ENCODE measurements around the gene CRYBG1.
A peak's percentile ranks its signal among the peaks of the same experiment; 100 is the strongest.

The CRYBG1 gene

GRCh38 chr6:106442395-106442794 is 81.9 kb downstream of the CRYBG1 start:
- H3K79me2 ChIP-seq (ENCODE audit: insufficient read depth, low read length): no peaks in the 10 kb centered on the region
- H3K36me3 ChIP-seq (ENCODE audit: insufficient read depth, low read length): no peaks in the 10 kb centered on the region
- H3K9me3 ChIP-seq (ENCODE audit: insufficient read depth, low read depth, low read length): no peaks in the 10 kb centered on the region
- H3K4me2 ChIP-seq (ENCODE audit: low read depth, low read length, poor library complexity, severe bottlenecking): peak overlapping the region; percentile 14
- no peak for TF ChIP-seq CTCF (conservative IDR thresholded peaks at IDR 0.05; ENCODE audit: low read length)
- TF ChIP-seq EZH2phosphoT487 (IDR thresholded peaks at IDR 0.05; ENCODE audit: borderline replicate concordance): no peak
- H3K27me3 ChIP-seq (ENCODE audit: insufficient read depth, low read length, poor library complexity, severe bottlenecking): no peaks in the 10 kb centered on the region
- no peaks in the 10 kb centered on the region for H3K9me2 ChIP-seq (replicated peaks; ENCODE audit: low read depth, low read length)
- H3K9ac ChIP-seq (ENCODE audit: low read depth, low read length, poor library complexity, severe bottlenecking): no peak overlapping the region
- H3K4me1 ChIP-seq (ENCODE audit: insufficient read depth, low read length, poor library complexity, severe bottlenecking): peaks cover 9% of the 10 kb centered on the region
- H3K4me3 ChIP-seq (ENCODE audit: low read length, poor library complexity, severe bottlenecking): no peak overlapping the region
- peak overlapping the region; percentile 65 for H2AFZ ChIP-seq (ENCODE audit: low read length)
- no peaks in the 10 kb centered on the region for H4K20me1 ChIP-seq (ENCODE audit: insufficient read depth, low read length, poor library complexity, severe bottlenecking)
- no peaks in the 10 kb centered on the region for H3F3A ChIP-seq (ENCODE audit: low read depth)

GRCh38 chr6:106444777-106445507 is 84.4 kb downstream of the CRYBG1 start:
- H3K4me2 ChIP-seq (ENCODE audit: low read depth, low read length, poor library complexity, severe bottlenecking): no peak overlapping the region
- no peaks in the 10 kb centered on the region for H3K9me2 ChIP-seq (replicated peaks; ENCODE audit: low read depth, low read length)
- peaks cover 13% of the 10 kb centered on the region for H3K4me1 ChIP-seq (ENCODE audit: insufficient read depth, low read length, poor library complexity, severe bottlenecking)
- H3K9me3 ChIP-seq (ENCODE audit: insufficient read depth, low read depth, low read length): no peaks in the 10 kb centered on the region
- H2AFZ ChIP-seq (ENCODE audit: low read length): peak overlapping the region; percentile 95
- H3K9ac ChIP-seq (ENCODE audit: low read depth, low read length, poor library complexity, severe bottlenecking): no peak overlapping the region
- H3F3A ChIP-seq (ENCODE audit: low read depth): no peaks in the 10 kb centered on the region
- no peaks in the 10 kb centered on the region for H3K36me3 ChIP-seq (ENCODE audit: insufficient read depth, low read length)
- no peak overlapping the region for H3K4me3 ChIP-seq (ENCODE audit: low read length, poor library complexity, severe bottlenecking)
- no peaks in the 10 kb centered on the region for H3K79me2 ChIP-seq (ENCODE audit: insufficient read depth, low read length)
- H3K27me3 ChIP-seq (ENCODE audit: insufficient read depth, low read length, poor library complexity, severe bottlenecking): no peaks in the 10 kb centered on the region
- TF ChIP-seq CTCF (conservative IDR thresholded peaks at IDR 0.05; ENCODE audit: low read length) (peak; percentile 92), EZH2phosphoT487 (IDR thresholded peaks at IDR 0.05; ENCODE audit: borderline replicate concordance) (no peak)
- H4K20me1 ChIP-seq (ENCODE audit: insufficient read depth, low read length, poor library complexity, severe bottlenecking): no peaks in the 10 kb centered on the region

GRCh38 chr6:106445508-106445878 is 85.0 kb downstream of the CRYBG1 start:
- H3F3A ChIP-seq (ENCODE audit: low read depth): no peaks in the 10 kb centered on the region
- no peaks in the 10 kb centered on the region for H3K27me3 ChIP-seq (ENCODE audit: insufficient read depth, low read length, poor library complexity, severe bottlenecking)
- no peak overlapping the region for H3K9ac ChIP-seq (ENCODE audit: low read depth, low read length, poor library complexity, severe bottlenecking)
- no peak overlapping the region for H3K4me3 ChIP-seq (ENCODE audit: low read length, poor library complexity, severe bottlenecking)
- TF ChIP-seq CTCF (conservative IDR thresholded peaks at IDR 0.05; ENCODE audit: low read length): no peak
- H4K20me1 ChIP-seq (ENCODE audit: insufficient read depth, low read length, poor library complexity, severe bottlenecking): no peaks in the 10 kb centered on the region
- H3K36me3 ChIP-seq (ENCODE audit: insufficient read depth, low read length): no peaks in the 10 kb centered on the region
- H3K79me2 ChIP-seq (ENCODE audit: insufficient read depth, low read length): no peaks in the 10 kb centered on the region
- no peak overlapping the region for H2AFZ ChIP-seq (ENCODE audit: low read length)
- no peak overlapping the region for H3K4me2 ChIP-seq (ENCODE audit: low read depth, low read length, poor library complexity, severe bottlenecking)
- no peaks in the 10 kb centered on the region for H3K9me3 ChIP-seq (ENCODE audit: insufficient read depth, low read depth, low read length)
- no peaks in the 10 kb centered on the region for H3K9me2 ChIP-seq (replicated peaks; ENCODE audit: low read depth, low read length)
- H3K4me1 ChIP-seq (ENCODE audit: insufficient read depth, low read length, poor library complexity, severe bottlenecking): peaks cover 13% of the 10 kb centered on the region

All from Loucy (cell line).